GM15510 (cell line): Measurements from ENCODE around the gene FLNA.

Experiments used
- POLR2A ChIP-seq: IDR thresholded peaks from 3 replicates; pipeline ENCODE4 v1.6.1; 2011; ENCODE audit warnings: borderline replicate concordance; ENCODE audit not compliant: insufficient read length; ENCODE audit errors: extremely low read depth

FLNA gene

GRCh38 chrX:154367474-154368308 lies 6.7 kb downstream of the FLNA start:
- no peak for TF ChIP-seq POLR2A

- TF ChIP-seq POLR2A = no peak
Measured at GRCh38 chrX:154366666-154367055, 7.8 kb downstream of the FLNA start.

- no peak for TF ChIP-seq POLR2A
Measured at GRCh38 chrX:154365997-154366665, 8.3 kb downstream of the FLNA start.

GRCh38 chrX:154365052-154365600 lies 9.3 kb downstream of the FLNA start:
- TF ChIP-seq POLR2A = no peak

GRCh38 chrX:154363706-154364439 lies 10.6 kb downstream of the FLNA start:
- TF ChIP-seq POLR2A = no peak

GRCh38 chrX:154362085-154362742 lies 12.2 kb downstream of the FLNA start:
- no peak for TF ChIP-seq POLR2A

GRCh38 chrX:154360155-154360713 lies 14.2 kb downstream of the FLNA start:
- TF ChIP-seq POLR2A = no peak

- TF ChIP-seq POLR2A = no peak
Measured at GRCh38 chrX:154359362-154360154, 14.9 kb downstream of the FLNA start.

- TF ChIP-seq POLR2A = no peak
Measured at GRCh38 chrX:154358829-154359228, 15.6 kb downstream of the FLNA start.

GRCh38 chrX:154358011-154358410 lies 16.4 kb downstream of the FLNA start:
- TF ChIP-seq POLR2A = no peak

- no peak for TF ChIP-seq POLR2A
Measured at GRCh38 chrX:154357205-154357604, 17.2 kb downstream of the FLNA start.

GRCh38 chrX:154356596-154356995 lies 17.8 kb downstream of the FLNA start:
- no peak for TF ChIP-seq POLR2A

- TF ChIP-seq POLR2A = no peak
Measured at GRCh38 chrX:154355776-154356140, 18.7 kb downstream of the FLNA start.
